HG03565 (cell line): ENCODE data around the gene EDARADD.

Experiments used
- ATAC-seq: cut with Tn5 transposase; IDR thresholded peaks from one replicate; pipeline ENCODE4 v1.9.1; 2021; ENCODE audit warnings: mild to moderate bottlenecking, moderate library complexity; ENCODE audit not compliant: unreplicated experiment

EDARADD gene

GRCh38 chr1:236392182-236392581 is 1.9 kb upstream of the EDARADD start:
- no peak for ATAC-seq

DNA sequence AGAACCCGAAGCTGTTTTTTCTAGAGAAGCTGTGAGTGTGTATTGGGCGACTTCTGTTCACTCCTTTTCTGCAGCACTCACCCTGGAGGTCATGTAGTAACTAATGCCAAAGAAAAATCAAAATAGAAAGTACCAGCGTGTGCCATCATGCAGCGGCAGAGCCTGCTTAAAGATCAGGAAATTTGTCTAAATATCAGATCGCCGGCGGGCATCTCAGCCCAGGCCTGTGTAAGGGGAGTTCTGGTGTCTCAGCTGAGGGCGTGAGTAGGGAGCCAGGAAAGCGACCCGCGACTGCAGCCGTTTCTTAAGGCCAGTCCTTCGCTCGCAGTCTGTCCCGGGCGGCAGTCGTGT is 768 bp downstream of the EDARADD start:
- no peak for ATAC-seq

DNA sequence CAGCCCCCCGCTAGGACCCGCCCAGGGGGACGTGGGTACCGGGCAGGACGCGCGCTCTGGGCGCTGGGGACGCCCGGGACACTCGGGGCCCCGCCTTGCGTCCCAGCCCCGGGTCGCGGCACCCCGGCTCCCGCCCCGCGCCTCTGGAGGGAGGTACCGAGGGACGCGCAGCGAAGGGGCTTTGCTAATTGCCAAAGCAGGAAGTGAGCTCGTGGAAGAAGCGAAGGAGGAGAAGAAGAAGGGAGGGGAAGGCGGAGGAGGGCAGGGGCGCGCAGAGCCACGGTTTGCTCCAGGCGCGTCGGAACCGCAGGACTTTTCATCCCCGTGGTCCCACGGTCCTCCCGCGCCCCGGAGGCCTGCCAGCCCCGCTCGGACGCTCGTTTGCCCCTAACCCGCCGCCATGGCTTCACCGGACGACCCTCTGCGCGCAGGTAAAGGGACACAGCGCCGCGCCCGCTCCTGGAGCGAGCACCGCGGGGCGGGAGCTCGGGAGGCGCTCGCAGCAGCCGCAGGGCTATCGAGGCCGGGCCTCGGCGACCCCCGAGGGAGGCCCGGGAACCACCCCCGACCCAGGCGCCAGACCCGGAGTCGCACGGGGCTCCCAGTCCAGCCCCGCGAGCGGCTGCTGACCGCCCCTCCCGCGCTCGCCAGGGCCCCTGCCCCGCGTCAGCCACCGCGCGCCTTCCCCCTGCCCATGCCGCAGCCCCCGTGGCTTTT is 1.3 kb downstream of the EDARADD start:
- ATAC-seq = peak; percentile 42

DNA sequence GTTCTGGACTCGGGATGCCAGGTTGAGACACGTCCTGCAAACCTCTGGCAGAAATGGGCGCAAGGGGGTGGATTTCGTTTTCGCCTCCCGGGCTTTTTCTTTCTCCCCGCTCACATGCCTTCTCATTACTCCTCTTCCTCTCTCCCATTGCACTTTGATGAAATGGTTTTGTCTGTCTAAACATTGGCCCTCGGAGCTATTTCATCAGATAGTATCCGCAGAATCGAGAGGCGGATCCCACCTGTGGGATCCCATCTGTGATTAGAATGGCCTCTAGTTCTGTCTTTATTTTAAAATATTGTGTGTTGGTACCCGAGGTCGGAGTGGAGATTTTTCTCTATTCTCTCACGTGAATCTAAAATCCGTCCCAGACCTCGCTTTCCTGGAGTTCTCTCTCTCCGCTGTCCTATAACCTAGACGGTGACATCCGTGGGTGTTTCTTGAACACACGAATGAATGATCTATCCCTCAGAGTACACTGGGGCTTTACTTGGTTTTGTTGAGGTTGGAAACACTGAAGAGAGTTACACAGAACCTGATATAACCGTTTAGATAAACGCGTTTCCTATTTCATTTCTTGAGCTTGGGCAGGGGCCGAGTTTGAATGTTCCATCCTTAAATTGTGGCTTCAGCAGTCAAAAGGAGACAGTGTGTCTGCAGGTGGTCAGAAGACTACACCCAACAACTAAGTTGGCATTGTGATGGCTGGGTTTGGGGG is 2.0 kb downstream of the EDARADD start:
- ATAC-seq = no peak

DNA sequence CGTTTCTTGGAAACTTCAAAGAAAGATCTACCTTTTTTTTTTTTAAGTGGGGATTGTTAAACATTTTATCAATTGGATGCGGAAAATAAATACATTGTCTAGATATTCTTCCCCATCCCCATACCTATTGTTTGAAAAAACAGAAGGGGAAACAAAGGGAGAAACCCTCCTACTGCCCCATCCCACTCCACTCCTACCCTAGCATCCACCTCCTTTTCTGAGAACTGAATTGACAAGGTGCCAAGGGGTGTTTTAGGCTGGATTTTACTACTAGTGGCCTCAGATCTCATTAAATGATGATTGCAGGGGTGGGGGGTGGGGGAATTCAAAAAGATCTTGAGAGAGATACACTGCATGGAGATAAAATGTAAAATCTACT is 2.6 kb downstream of the EDARADD start:
- no peak for ATAC-seq

- no peak for ATAC-seq
Measured at GRCh38 chr1:236397173-236397759, 3.2 kb downstream of the EDARADD start.

GRCh38 chr1:236398538-236398937 is 4.5 kb downstream of the EDARADD start:
- ATAC-seq = no peak

- no peak for ATAC-seq
Measured at GRCh38 chr1:236400061-236400603, 6.0 kb downstream of the EDARADD start.

- no peak for ATAC-seq
Measured at GRCh38 chr1:236401698-236402097, 7.6 kb downstream of the EDARADD start.

GRCh38 chr1:236403905-236404696 is 10.0 kb downstream of the EDARADD start:
- ATAC-seq = no peak

DNA sequence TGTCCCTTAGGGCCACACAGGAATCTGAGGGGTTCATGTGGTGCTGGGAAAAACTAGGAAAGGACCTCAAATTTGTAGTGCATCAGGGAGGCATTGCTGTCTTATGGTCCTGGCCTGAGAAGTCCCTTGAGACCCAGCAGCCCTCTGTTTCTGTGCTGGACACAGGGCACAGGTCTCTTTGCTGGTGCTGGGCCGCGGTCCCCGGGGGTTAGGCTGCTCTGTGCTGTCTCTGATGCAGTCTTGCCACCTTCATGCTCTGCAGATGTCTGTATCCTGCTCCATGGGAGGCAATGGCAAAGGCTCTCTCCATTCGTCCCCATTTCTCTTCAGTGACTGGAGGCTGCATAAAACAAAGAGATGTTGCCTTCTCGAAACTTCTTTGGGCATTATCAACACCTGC is 13.0 kb downstream of the EDARADD start:
- ATAC-seq = no peak

DNA sequence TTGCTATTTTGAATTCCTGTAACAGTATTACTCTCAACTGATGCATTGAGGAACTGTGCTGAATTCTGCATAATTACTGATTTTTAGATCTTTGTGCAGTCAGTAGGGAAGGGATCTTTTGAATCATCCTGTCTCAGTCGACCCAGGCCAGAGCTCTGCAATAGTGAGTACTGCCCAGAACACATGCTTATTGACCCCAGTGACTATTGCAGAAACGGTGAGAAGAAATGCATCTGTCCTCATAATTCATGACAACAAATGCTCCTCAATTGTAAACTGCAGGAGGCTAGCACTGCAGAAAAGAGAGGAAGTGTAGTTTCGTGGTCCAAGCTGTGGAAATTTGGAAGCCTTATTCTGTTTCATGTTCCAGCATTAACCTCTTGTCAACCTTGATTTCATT is 19.6 kb downstream of the EDARADD start:
- no peak for ATAC-seq

DNA sequence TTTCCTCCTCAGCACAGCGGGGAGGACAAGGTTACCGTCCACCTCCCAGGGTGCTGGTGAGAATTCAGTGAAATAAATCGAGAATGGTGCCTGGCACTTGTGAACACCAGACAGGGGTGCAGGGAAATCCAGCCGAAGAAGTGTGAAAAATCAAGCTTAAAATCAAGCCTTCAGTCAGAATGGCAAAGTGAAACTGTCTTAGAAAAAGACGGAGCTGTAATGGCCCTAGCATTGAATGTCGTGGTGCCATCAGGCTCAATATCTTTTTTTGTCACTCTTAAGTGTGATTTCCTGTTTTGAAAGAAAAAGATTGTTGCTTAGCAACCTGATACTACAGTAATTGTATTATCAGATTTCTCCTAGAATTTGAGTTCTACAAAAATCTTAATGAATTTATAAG is 22.1 kb downstream of the EDARADD start:
- no peak for ATAC-seq

GRCh38 chr1:236417336-236417735 is 23.2 kb downstream of the EDARADD start:
- ATAC-seq = no peak

DNA sequence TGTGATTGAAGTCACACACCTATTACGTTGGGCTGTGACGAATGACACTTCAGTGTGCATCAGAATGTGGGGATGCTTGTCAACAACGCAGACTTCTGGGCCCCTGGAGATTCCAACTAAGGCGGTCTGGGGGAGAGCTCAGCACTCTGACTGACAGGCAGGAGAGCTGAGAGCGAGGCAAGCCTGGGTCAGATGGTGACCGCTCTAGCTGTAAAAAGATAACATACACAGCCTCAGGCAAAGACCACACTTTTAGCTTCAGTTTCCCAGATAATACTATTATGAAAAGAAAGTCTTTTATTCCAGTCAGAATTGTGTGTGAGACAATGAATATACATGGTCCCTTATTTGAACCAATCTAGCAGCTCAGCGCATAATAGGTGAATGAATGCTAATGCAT is 25.4 kb downstream of the EDARADD start:
- ATAC-seq = no peak

GRCh38 chr1:236421022-236421421 is 26.9 kb downstream of the EDARADD start:
- ATAC-seq = no peak

GRCh38 chr1:236421850-236422516 is 27.9 kb downstream of the EDARADD start:
- ATAC-seq = no peak

GRCh38 chr1:236422517-236422876 is 28.4 kb downstream of the EDARADD start:
- no peak for ATAC-seq

GRCh38 chr1:236425031-236425663 is 31.1 kb downstream of the EDARADD start:
- ATAC-seq = peak; percentile 91

GRCh38 chr1:236426215-236426614 is 32.1 kb downstream of the EDARADD start:
- no peak for ATAC-seq
